HG02642 (cell line): Measurements from ENCODE around the gene MLIP.

ENCODE experiments used
- ATAC-seq: cut with Tn5 transposase; IDR thresholded peaks from one replicate; pipeline ENCODE4 v1.9.1; 2021; ENCODE audit warnings: mild to moderate bottlenecking; ENCODE audit not compliant: unreplicated experiment, poor library complexity

MLIP gene

DNA sequence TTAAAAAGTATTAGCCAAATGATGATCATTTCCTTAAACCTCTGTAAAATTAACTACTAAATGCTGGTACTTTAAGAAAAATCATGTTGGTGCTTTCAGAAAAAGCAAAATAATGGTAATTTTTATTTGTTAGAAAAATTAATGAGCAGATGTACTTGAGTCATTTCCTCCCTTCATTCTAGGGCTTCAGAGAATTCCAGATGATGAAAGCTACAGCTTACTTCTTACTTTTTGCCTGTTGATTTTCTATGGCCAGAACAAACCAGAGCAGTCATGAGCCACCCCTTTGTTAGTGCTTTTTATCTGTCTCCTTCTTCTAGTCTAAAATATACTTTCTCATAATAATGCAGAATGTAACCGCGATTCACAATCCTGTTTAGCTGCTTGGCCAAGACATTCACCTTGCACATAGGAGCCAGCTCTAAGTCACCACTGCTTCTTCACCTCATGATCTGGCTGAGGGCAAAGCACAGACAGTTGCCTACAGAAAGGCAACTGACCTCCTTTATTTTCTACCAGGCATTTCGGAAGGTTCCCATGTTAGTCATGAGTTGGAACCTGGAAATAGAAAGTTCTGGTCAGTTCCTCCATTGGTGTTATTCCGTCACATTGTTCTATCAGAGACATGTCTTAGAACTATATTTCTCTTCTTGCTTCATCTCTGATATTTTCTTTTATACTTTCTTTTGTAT lies 153.5 kb downstream of the MLIP start:
- no peak for ATAC-seq

DNA sequence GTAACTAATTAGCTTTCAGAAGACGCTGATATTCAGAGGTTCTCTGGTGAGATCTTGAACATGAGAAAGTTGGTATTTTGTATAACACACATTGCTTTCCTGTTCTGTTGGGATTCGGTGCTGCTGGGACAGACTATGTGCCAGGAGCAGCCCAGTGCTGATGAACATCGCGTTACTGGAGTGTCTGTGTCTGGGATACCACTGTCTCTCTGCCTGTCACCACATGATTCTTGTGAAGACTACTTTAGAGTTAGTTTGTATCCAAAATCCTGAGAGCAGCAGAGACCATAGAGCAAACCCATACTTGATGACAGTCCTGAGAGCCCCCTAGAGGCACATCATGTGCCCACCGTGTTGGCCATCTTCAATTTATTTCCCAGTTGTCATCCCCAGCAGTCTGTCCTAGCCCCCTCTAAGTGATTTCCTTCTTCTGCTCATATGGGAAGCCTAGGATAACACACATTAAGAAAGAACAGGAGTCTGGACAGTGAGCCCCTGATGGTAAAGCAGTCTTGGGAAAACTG lies 155.2 kb downstream of the MLIP start:
- ATAC-seq = no peak

DNA sequence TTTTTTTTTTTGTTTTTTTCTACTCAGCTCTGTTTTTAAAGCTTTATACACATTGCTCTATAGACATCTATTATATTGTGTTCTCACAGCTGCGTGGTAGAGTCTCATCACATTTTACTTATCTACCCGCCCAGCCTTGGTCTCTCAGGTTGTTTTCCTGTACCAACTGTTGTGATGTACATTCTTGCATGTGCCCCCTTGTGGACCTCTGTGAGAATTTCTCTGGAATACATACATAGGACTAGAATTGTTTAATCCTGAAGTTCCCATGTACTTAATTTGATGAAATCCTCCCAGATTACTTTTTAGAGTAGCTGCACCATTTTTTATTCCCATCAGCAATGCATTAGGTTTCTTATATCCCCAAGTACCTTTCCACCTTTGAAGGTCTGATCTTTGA lies 156.6 kb downstream of the MLIP start:
- ATAC-seq = peak; percentile 50

DNA sequence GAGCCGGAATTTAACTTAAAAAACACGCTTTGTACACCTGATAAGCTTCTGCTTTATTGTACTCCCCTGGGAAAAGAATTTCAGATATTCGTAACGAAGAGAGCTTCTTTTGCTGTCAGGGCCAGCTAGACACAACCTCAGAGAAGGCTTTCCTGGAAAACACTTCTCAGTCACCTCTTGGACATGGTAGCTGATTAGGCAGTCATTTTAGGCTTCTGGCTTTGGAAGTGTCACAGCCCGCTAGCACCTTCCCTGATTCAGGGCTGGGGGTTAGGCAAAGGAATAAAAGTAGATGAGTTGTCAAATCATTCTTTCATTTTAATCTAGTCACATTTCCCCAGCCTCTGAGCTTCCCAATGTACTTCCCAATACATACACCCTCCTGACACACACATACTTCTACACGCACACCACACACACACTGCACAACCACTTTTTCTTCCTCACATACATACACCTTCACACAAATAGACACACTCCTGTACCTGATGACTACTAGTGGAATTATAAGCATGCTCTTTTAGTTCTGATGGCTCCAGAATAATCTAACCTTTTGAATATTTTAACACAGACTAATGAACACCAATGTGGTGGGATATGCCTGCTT lies 162.1 kb downstream of the MLIP start:
- ATAC-seq = no peak

DNA sequence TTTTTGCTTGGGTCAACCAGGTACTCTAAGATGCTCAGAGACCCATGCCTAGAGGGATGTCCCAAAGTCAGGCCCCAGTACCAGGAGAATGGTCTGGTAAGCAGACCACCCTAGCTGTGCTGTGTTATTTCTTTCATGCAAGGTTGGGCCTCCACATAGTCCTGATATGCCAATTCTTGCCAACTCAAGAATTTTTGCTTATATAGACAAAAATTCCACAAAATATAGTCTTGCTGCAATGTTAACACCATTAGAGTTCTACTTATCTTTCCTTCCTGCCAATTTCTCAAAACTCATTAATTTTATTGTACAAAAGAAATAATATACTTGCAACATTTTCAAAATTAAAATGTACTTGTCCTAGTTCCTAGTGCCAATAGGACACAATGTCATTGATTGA lies 163.1 kb downstream of the MLIP start:
- ATAC-seq = no peak

DNA sequence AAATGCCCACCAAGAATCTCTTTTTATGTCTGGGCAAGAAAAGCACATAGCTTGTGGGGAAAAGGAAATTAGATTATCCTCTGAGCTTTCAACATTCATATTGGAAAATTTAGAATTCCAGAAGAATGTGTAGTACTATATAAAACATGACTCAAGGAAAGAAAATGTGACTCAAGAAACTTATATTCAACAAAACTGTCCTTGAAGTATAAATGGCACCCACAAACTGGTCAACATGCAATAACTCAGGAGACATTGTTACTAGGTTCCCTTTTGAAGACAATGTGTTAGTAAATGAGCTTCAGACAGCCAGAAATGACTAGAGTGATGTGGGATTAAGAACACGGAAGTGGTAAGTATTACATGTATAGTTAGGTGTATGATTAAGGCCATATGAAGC lies 170.9 kb downstream of the MLIP start:
- no peak for ATAC-seq

DNA sequence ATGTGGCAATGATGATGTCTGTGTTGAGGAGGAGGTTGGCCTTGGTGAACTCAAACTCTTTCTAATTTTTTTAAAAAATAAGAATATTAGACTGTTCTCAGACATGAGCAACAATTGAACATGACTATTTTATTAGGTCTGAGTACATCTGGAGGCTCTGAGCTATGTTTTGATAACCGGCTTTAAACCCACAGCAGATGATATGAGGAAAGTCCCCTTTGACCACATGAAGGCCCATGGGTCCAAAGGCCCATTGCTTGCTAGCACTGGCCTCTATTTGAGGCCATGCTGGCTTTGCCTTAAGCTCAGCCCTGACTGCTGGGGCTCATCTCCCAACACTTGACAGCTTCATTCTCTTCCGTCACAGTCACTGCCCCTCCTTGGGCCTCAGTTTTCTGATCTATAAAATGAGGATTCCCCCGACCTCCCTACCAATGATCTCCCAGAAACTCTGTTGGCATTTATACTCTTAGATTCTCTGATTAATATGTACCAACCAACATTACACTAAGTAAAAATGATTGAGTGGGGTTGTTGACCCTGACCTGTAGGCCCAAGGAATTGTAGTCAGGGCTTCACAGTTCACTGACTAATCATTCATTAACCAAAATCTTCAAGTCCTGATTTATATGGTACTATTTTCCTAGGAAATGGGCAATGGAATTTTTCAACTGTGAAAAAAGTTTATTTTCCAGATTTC lies 173.1 kb downstream of the MLIP start:
- no peak for ATAC-seq

DNA sequence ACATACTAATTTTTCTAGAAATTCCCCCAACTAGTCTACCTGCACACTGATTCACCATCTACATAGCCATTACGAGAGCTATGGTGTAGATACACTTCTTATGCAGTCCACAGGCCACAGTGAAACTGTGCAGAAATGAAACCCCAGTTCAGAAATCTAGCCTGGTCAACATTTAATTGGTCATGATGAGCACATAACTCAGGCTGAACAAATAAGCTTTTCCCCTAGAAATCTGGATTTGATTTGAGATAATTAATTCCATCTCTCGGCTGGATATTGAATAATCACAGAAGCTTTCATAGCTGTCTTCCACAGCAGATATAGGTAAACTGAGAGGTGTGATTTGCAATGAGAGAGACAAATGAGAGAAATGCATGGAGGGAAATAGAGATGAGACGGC lies 174.4 kb downstream of the MLIP start:
- ATAC-seq = no peak

DNA sequence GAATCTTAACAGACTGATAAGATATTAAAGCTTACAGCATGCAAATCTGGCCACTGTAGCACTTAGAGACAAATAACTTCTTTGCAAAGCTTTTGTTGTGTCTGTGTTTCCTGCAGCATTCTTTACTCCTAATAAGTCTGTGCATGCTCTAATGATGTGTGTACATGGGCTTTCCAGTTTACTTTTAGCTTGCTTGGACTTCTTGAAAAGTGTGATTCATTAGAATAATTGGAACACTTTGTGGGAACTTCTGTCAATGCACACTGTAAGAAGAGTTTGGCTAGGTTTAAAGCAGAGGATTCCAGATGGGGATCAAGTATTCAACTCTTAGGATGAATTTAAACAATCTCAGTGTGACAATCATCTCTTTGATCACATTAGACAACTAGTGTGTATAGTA lies 174.9 kb downstream of the MLIP start:
- ATAC-seq = no peak

DNA sequence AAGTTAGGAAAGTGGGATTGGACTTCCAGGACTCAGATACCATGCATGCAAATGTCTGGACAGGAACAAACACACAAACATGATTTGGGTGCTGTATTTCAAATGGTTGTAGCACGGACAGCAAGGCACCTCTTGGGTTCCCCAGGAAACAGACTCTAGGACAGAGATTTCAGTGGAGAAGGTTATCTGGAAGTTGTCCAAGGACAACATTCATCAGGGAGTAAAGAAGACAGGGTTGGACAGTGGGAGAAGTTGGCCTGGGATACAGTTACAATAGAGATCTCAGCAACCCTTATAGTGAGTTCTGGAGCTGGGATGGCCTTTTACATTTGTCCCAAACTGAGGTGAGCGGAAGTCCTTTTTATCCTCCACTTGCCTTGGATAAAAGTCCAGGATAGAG lies 177.2 kb downstream of the MLIP start:
- ATAC-seq = no peak

DNA sequence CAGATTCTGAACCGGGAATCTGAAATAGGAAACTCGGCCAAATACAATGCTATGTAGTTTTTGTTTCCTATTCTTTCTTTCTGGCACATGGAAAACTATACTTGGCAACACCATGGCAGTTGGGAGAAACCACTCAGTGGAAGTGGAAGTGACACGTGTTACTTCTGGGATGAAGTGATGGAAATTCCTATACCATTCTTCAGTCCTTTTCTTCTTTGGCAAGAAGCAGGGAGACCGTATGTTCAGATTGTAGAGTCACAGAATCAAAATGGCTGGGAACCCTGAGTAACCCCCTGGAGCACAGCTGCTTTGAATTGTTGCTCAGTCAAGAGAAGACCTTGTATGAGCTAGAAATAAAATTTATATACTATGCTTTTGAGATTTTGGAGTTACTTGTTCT lies 178.2 kb downstream of the MLIP start:
- no peak for ATAC-seq

DNA sequence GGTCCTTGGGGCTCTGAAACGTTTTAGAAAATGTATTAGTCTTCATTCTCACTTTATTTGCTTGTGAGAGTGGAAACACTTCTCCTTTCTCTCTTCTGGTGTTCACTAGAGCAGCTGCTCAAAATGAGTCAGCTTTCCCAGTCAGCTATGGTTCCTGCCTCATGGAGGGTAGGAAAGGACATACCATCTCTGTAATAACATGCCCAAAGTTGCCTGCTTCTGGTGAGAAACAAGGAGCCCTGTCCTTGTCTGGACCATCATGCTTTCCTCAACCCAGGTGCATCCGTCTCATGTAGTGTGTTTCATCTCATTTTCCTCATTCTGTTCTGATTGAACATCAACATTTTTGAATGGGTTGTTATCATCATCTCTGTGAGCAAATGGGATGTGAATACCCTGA lies 179.9 kb downstream of the MLIP start:
- ATAC-seq = peak; percentile 73

DNA sequence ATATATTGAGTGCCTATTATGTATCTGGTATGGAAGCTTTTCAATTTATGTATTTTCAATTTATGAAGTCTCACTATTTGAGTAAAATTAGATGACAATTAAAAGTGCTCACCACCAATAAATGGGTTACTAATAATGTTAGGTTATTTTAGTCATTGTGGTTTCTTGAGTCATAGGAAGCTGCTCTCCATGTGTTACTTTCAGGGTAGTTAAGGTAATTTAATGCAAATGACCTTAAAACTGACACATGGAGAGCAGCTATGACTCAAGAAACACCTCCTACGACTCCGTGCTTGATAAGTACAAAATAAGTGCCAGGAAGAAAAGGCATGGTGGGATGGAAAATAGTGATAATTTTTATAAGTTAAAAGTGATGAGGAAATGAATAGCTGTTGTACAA lies 180.5 kb downstream of the MLIP start:
- ATAC-seq = peak; percentile 92

DNA sequence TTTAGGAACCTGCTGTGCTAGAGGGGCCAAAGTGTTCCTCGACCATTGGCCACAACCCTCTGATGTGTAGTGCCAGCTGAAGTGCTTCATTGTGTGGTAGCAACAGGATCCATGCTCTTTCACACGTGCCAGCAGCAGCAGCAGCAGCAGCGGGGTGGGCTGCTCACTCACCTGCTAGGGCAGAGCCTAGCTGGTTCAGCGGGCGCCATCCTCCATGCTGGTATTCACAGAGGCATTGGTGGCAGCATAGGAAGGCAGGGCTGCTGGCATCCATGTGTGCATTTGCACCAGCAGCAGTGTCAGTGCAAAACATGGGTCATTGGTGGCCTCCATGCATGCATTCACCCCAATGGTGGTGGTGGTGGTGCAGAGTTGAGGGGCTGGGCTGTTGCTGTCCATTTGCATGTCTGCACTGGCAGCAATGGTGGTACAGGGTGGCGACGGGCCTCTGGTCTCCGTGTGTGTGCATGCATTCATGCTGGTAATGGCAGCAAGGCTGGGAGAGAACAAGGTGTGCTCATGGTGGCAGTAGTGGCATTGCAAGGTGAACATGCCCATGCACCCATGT lies 183.8 kb downstream of the MLIP start:
- ATAC-seq = no peak

DNA sequence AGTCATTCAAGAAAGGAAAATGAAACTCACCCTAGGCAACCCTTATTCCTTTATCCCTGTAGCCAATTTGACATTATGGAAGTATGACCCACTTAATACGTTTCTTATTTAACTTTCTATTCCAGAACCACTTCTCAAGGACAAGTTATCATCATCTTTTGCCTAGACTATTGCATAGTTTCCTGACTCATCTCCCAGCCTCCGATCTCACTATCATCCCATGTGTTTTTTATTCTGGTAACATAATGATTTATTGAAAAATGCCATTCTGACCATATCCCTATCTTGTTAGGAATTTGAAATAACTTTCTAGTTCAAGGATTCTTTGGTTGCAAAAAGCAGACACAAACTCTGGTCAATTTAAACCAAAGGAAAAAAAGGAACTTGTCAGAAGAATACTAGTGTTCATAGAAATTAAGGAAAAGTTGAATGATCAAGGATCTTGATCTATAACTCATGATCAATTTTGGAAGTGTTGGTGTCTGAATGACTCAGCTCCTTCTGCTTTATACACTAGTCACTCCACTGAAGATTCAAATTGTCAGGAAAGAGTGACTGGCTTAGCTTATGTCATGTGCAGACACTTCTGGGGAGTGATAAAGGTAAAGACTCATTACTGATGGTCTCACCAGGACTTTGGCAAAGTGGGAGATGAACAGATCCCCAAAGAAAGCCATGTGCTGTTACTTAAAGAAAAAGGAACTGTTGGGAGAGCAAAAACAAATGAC lies 188.5 kb downstream of the MLIP start:
- no peak for ATAC-seq

DNA sequence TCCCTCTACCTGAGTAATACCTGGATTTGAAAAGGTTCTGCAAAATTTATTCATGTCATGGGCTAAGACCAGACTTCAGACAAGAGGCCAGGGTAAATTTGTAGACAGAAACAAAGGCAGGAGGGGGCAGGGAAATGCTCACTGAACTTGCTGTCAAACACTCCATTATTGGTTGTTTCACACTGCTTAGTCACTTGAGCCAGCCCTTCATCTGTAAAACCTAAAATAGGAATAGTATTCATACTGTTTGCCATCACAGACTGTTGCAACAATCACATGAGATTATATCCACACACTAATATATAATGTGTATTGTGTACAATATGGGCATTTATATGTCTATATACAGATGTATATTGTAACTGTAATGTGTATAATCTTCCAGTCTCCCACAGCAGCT lies 190.5 kb downstream of the MLIP start:
- ATAC-seq = no peak

DNA sequence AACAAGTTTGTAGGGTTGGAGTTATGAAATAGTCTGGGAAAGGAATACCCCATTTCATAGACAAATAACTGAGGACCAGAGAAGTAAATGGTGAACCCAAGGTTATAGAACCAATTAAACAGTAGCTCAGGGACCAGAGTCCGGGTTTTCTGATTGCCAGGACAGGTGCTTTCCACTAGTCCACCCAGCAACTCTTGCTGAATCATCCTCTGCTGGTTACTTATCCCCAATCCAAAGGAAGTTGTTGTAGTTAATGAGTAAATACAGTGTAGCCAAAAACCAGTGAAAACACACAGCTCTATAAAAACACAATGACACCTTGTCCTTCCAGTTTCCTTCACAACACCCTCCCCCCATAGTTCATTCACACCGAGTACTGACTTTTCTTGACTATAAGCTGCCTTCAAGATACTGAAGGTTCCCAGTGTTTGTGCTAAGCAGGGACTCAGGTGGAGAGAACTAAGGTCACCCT lies 196.2 kb downstream of the MLIP start:
- ATAC-seq = peak; percentile 63

DNA sequence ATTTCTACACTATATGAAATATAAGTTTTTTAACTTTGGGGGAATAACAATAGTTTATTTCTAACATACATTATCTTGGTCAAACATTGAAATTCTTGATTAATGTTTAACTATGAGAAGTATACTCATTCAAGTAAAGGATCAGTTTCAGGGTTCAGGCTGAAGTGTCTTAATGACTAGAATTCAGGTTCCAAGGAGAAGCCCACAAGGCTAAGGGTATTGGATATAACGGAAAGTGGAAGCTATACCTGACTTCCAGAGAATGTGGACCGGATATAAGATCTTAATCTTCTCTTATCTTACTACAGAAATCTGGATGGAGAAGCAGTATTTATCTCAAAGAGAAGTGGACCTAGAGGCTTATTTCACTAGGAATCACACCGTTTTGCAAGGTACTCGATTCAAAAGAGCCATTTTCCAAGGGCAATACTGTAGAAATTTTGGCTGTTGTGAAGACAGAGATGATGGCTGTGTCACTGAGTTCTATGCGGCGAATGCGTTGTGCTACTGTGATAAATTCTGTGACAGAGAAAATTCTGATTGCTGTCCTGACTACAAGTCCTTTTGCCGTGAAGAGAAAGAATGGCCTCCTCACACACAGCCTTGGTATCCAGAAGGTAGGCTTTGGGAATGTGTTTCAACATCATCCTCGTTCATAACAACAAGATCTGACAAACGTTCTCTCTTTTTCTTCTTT lies 197.2 kb downstream of the MLIP start, which contains the start of gene TINAG:
Gene TINAG (plus strand): TSS at position 153 of the 697 bp plus-strand sequence. CDS start 110 bp downstream, at position 263.
- no peak for ATAC-seq

DNA sequence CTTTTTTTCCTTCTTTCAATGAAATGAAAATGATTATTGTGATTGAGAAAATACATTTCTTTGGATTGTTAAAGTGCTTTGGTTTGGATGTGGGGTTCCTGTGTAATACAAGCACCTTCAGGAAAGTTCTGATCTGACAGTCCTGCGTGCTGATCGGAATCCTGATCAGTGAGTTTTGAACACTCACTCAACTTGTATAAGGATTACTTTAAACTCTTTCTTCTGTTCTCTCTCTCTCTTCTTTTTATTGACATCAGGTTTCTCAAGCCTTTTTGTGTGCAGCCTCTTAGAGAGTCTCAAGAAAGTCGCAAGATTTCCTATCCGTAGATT lies 197.7 kb downstream of the MLIP start:
- ATAC-seq = no peak
